HEK293 (cell line): ENCODE measurements around the gene SUDS3.

Experiments
- CTCF ChIA-PET: fragments of 350-600 bp; formaldehyde crosslinking; extraction: SDS; loops from one replicate; lab custom pipeline; 2021; ENCODE audit warnings: antibody characterized with exemption; lab: Yijun Ruan, JAX
- POLR2A ChIA-PET: fragments of 300-600 bp; formaldehyde crosslinking; extraction: SDS; loops from one replicate; lab custom pipeline; 2020; ENCODE audit warnings: antibody characterized with exemption, inconsistent platforms; lab: Yijun Ruan, JAX
- H3K27ac ChIP-seq: fragments of 200-500 bp; sonication (Bioruptor generic); 2 replicates; pipeline ENCODE4 v1.5.1; 2014; ENCODE audit warnings: low read depth, low read length, control low read depth, inconsistent platforms; ENCODE audit errors: extremely low read depth
- H3K36me3 ChIP-seq, 2 experiments: fragments of 200-500 bp in 1 of 2; sonication (Bioruptor generic) in 1 of 2; 1 replicate in 1 of 2; 2 replicates in 1 of 2; pipeline ENCODE4 v1.5.1; 2014 to 2017; ENCODE audit warnings: inconsistent platforms in 2 of 2, low read length in 2 of 2; ENCODE audit not compliant: control insufficient read depth in 2 of 2, insufficient read depth in 1 of 2
- H3K4me1 ChIP-seq: fragments of 200-500 bp; sonication (Bioruptor generic); 2 replicates; pipeline ENCODE4 v1.5.1; 2014; ENCODE audit warnings: mild to moderate bottlenecking, low read length, inconsistent platforms; ENCODE audit not compliant: control insufficient read depth, insufficient read depth
- H3K4me3 ChIP-seq: 2 replicates; pipeline ENCODE4 v1.5.1; 2011; ENCODE audit warnings: low read depth, mild to moderate bottlenecking, control low read depth, low read length, moderate library complexity
- H3K9me3 ChIP-seq: fragments of 200-500 bp; sonication (Bioruptor generic); 2 replicates; pipeline ENCODE4 v1.5.1; 2014; ENCODE audit warnings: low read depth, low read length, inconsistent platforms; ENCODE audit not compliant: control insufficient read depth, insufficient read depth
- EGR2 ChIP-seq: fragments of 450-650 bp; formaldehyde crosslinking; IDR thresholded peaks from 2 replicates; pipeline ENCODE4 v1.5.1; 2016; ENCODE audit warnings: low read depth, missing biosample characterization, missing genetic modification characterization
- PRDM6 ChIP-seq: fragments of 450-650 bp; formaldehyde crosslinking; IDR thresholded peaks from 2 replicates; pipeline ENCODE4 v1.5.1; 2017; ENCODE audit warnings: missing biosample characterization, missing genetic modification characterization
- YY1 ChIP-seq: fragments of 450-650 bp; formaldehyde crosslinking; IDR thresholded peaks from 2 replicates; pipeline ENCODE4 v1.5.1; 2018; ENCODE audit warnings: missing biosample characterization, missing genetic modification characterization
- ZBTB17 ChIP-seq: fragments of 450-650 bp; formaldehyde crosslinking; IDR thresholded peaks from 2 replicates; pipeline ENCODE4 v1.5.1; 2016; ENCODE audit warnings: missing biosample characterization, missing genetic modification characterization
- ZFP3 ChIP-seq: fragments of 450-650 bp; formaldehyde crosslinking; IDR thresholded peaks from 2 replicates; pipeline ENCODE4 v1.5.1; 2016; ENCODE audit warnings: low read depth, missing biosample characterization, missing genetic modification characterization
- ZNF19 ChIP-seq: fragments of 450-650 bp; formaldehyde crosslinking; IDR thresholded peaks from 2 replicates; pipeline ENCODE4; 2016; ENCODE audit warnings: missing biosample characterization, missing genetic modification characterization, low read depth
- ZNF23 ChIP-seq: fragments of 450-650 bp; formaldehyde crosslinking; IDR thresholded peaks from 2 replicates; pipeline ENCODE4 v1.5.1; 2016; ENCODE audit warnings: missing biosample characterization, missing genetic modification characterization, borderline replicate concordance
- ZNF366 ChIP-seq: fragments of 450-650 bp; formaldehyde crosslinking; conservative IDR thresholded peaks from 2 replicates; pipeline ENCODE4 v1.5.1; 2016; ENCODE audit warnings: missing biosample characterization, missing genetic modification characterization
- ZNF37A ChIP-seq: fragments of 450-650 bp; IDR thresholded peaks from 2 replicates; pipeline ENCODE4 v1.5.1; 2018; ENCODE audit warnings: missing biosample characterization, missing genetic modification characterization
- ZNF571 ChIP-seq: fragments of 450-650 bp; formaldehyde crosslinking; IDR thresholded peaks from 2 replicates; pipeline ENCODE4 v1.5.0; 2017; ENCODE audit warnings: missing biosample characterization, missing genetic modification characterization
- ZNF623 ChIP-seq: fragments of 450-650 bp; formaldehyde crosslinking; IDR thresholded peaks from 2 replicates; pipeline ENCODE4 v1.5.1; 2016; ENCODE audit warnings: missing biosample characterization, missing genetic modification characterization
- ZNF624 ChIP-seq: fragments of 450-650 bp; formaldehyde crosslinking; IDR thresholded peaks from 2 replicates; pipeline ENCODE4 v1.5.1; 2017; ENCODE audit warnings: missing biosample characterization, missing genetic modification characterization
- ZNF670 ChIP-seq: fragments of 450-650 bp; formaldehyde crosslinking; IDR thresholded peaks from 2 replicates; pipeline ENCODE4 v1.5.1; 2016; ENCODE audit warnings: missing biosample characterization, missing genetic modification characterization, low read depth
- ZNF701 ChIP-seq: fragments of 450-650 bp; formaldehyde crosslinking; IDR thresholded peaks from 2 replicates; pipeline ENCODE4 v1.5.1; 2016; ENCODE audit warnings: missing biosample characterization, missing genetic modification characterization
- TF ChIP-seq, protein P1 (sequence below): fragments of 450-650 bp; formaldehyde crosslinking; IDR thresholded peaks from 2 replicates; pipeline ENCODE4 v1.5.1; 2016; ENCODE audit warnings: missing biosample characterization, missing genetic modification characterization
- TF ChIP-seq, protein P2 (sequence below): fragments of 450-650 bp; formaldehyde crosslinking; IDR thresholded peaks from 2 replicates; pipeline ENCODE4 v1.5.1; 2016; ENCODE audit warnings: missing biosample characterization, missing genetic modification characterization

SUDS3 gene

GRCh38 chr12:118372541-118373495, 3.5 kb upstream of the SUDS3 start, which contains the start of gene TAOK3 (continued):
- no peak for TF ChIP-seq ZNF670 (tag by site-specific recombination)
- TF ChIP-seq EGR2 (tag by site-specific recombination), result peak; percentile 44; the same call in 1 of the 2 replicates
- TF ChIP-seq, protein P1, sequence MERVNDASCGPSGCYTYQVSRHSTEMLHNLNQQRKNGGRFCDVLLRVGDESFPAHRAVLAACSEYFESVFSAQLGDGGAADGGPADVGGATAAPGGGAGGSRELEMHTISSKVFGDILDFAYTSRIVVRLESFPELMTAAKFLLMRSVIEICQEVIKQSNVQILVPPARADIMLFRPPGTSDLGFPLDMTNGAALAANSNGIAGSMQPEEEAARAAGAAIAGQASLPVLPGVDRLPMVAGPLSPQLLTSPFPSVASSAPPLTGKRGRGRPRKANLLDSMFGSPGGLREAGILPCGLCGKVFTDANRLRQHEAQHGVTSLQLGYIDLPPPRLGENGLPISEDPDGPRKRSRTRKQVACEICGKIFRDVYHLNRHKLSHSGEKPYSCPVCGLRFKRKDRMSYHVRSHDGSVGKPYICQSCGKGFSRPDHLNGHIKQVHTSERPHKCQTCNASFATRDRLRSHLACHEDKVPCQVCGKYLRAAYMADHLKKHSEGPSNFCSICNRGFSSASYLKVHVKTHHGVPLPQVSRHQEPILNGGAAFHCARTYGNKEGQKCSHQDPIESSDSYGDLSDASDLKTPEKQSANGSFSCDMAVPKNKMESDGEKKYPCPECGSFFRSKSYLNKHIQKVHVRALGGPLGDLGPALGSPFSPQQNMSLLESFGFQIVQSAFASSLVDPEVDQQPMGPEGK, result peak; percentile 57; the same call in 1 of the 2 replicates
- peak; percentile 98 for TF ChIP-seq ZBTB17

DNA sequence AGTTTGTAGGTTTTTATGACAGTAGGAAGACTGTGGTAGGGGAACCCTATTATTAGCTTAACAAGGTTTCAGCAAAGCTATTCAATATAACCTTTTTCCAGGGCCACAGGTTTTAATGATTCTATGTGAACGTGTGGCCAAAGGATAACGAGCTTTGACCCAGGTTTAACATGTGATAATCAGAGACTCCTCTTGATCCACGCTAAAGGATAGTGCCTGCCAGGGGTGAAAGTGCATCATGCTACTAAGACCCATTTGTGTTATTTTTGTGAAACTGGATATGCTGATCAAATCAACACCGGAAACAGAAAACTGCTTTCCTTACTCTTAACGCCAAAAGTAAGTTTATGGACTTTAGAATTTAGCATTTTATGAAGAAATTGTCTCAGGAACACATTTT, 2.7 kb upstream of the SUDS3 start:
- ChIA-PET POLR2A (interaction anchor here (0.7 kb wide), 1 partner anchor 238 kb away, joined by 4 read pairs; the partner anchor contains the start of gene PEBP1), CTCF (interaction anchor here (0.6 to 6.9 kb wide), 8 partner anchors 33 to 498 kb away, joined by 3 to 67 read pairs (median 6); no protein-coding TSS in a partner anchor)
- H3K4me3 ChIP-seq, result peak overlapping the region; percentile 76
- H3K9me3 ChIP-seq, result no peaks in the 10 kb centered on the region
- no peak overlapping the region for H3K27ac ChIP-seq
- H3K4me1 ChIP-seq, result peaks cover 4% of the 10 kb centered on the region; the same call in 1 of the 2 replicates
- no peaks in the 10 kb centered on the region; a peak in 1 of 3 replicates for H3K36me3 ChIP-seq
- TF ChIP-seq, protein P2, sequence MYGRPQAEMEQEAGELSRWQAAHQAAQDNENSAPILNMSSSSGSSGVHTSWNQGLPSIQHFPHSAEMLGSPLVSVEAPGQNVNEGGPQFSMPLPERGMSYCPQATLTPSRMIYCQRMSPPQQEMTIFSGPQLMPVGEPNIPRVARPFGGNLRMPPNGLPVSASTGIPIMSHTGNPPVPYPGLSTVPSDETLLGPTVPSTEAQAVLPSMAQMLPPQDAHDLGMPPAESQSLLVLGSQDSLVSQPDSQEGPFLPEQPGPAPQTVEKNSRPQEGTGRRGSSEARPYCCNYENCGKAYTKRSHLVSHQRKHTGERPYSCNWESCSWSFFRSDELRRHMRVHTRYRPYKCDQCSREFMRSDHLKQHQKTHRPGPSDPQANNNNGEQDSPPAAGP (tag by site-specific recombination), result no peak
- TF ChIP-seq PRDM6 (tag by site-specific recombination), result 0 out of 2 replicates have a peak, but pooled peaks have one; percentile 15

- ChIA-PET CTCF (interaction anchor here (0.6 to 6.9 kb wide), 8 partner anchors 33 to 499 kb away, joined by 3 to 87 read pairs (median 7); no protein-coding TSS in a partner anchor), POLR2A (interaction anchor here (0.7 kb wide), 1 partner anchor 239 kb away, joined by 4 read pairs; the partner anchor contains the start of gene PEBP1)
- Histone ChIP-seq H3K27ac (no peak overlapping the region), H3K4me1 (peaks cover 4% of the 10 kb centered on the region; the same call in 1 of the 2 replicates), H3K4me3 (no peak overlapping the region), H3K36me3 (peaks cover 0 to 6% of the 10 kb centered on the region in 2 experiments; a peak in 2 of 3 replicates), H3K9me3 (no peaks in the 10 kb centered on the region)
- TF ChIP-seq ZNF37A (tag by site-specific recombination) (no peak), ZNF624 (no peak), ZNF19 (tag by site-specific recombination) (no peak), EGR2 (tag by site-specific recombination) (peak; percentile 27; the same call in 1 of the 2 replicates)
Observed at GRCh38 chr12:118374126-118374725, 2.1 kb upstream of the SUDS3 start.

DNA sequence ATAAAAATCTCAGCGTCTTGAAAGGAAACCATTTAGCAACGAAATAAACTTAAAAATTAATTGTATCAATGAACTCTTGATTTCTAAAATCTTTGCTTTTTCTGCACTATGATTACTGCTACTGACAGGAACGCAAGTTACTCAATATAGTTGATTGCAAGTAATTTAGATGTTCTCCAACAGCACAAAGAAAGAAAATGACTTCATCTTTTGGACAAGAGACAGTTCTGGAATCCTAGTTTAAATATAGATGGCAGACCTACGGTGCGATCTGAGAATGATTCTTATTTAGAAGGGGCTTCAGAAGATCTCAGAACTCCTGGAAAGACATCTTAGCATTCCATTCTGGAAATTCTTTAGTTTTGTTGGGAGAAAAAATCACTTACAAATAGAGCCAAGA, 1.4 kb upstream of the SUDS3 start:
- no peak overlapping the region for H3K27ac ChIP-seq
- ChIA-PET POLR2A (interaction anchor here (1.3 to 2.0 kb wide), 2 partner anchors 209 to 254 kb away, joined by 3 to 11 read pairs; no protein-coding TSS in a partner anchor), CTCF (interaction anchor here (0.6 to 6.9 kb wide), 10 partner anchors 10 to 500 kb away, joined by 3 to 125 read pairs (median 26); no protein-coding TSS in a partner anchor)
- H3K4me1 ChIP-seq, result peaks cover 4% of the 10 kb centered on the region; the same call in 1 of the 2 replicates
- H3K9me3 ChIP-seq, result no peaks in the 10 kb centered on the region
- H3K4me3 ChIP-seq, result no peak overlapping the region
- peaks cover 0 to 12% of the 10 kb centered on the region in 2 experiments; a peak in 2 of 3 replicates for H3K36me3 ChIP-seq
- no peak for TF ChIP-seq ZNF623 (tag by site-specific recombination)
- TF ChIP-seq ZNF366, result no peak
- TF ChIP-seq YY1 (tag by site-specific recombination), result no peak
- TF ChIP-seq ZFP3 (tag by site-specific recombination), result no peak
- TF ChIP-seq ZNF571, result no peak
- peak; percentile 82 for TF ChIP-seq ZBTB17
- TF ChIP-seq ZNF701 (tag by site-specific recombination), result no peak
- no peak for TF ChIP-seq ZNF23 (tag by site-specific recombination)
